Measurements from ENCODE around the gene SLIT1.

Gene SLIT1

GRCh38 chr10:97071496-97071895, 114.3 kb downstream of the SLIT1 start:
- DNase-seq (ENCODE audit: low read depth) = no peak
- no peak overlapping the region for H3K4me3 ChIP-seq (ENCODE audit: low read depth, low read length)
- TF ChIP-seq CTCF (IDR thresholded peaks at IDR 0.05; ENCODE audit: insufficient read depth, low read depth, low read length, missing control alignments) = no peak

- no peak overlapping the region for H3K4me3 ChIP-seq (ENCODE audit: low read depth, low read length)
- peak; percentile 12 for DNase-seq (ENCODE audit: low read depth)
- TF ChIP-seq CTCF (IDR thresholded peaks at IDR 0.05; ENCODE audit: insufficient read depth, low read depth, low read length, missing control alignments) = no peak
Observed at GRCh38 chr10:97069576-97070362, 116.0 kb downstream of the SLIT1 start.

GRCh38 chr10:97069026-97069425, 116.7 kb downstream of the SLIT1 start:
- no peak overlapping the region for H3K4me3 ChIP-seq (ENCODE audit: low read depth, low read length)
- no peak for DNase-seq (ENCODE audit: low read depth)
- TF ChIP-seq CTCF (IDR thresholded peaks at IDR 0.05; ENCODE audit: insufficient read depth, low read depth, low read length, missing control alignments) = no peak

- no peak overlapping the region for H3K4me3 ChIP-seq (ENCODE audit: low read depth, low read length)
- no peak for TF ChIP-seq CTCF (IDR thresholded peaks at IDR 0.05; ENCODE audit: insufficient read depth, low read depth, low read length, missing control alignments)
- DNase-seq (ENCODE audit: low read depth) = no peak
Observed at GRCh38 chr10:97067716-97068391, 117.9 kb downstream of the SLIT1 start.

GRCh38 chr10:97066877-97067555, 118.7 kb downstream of the SLIT1 start:
- no peak for TF ChIP-seq CTCF (IDR thresholded peaks at IDR 0.05; ENCODE audit: insufficient read depth, low read depth, low read length, missing control alignments)
- no peak overlapping the region for H3K4me3 ChIP-seq (ENCODE audit: low read depth, low read length)
- no peak for DNase-seq (ENCODE audit: low read depth)

GRCh38 chr10:97065686-97066660, 119.8 kb downstream of the SLIT1 start:
- no peak for TF ChIP-seq CTCF (IDR thresholded peaks at IDR 0.05; ENCODE audit: insufficient read depth, low read depth, low read length, missing control alignments)
- H3K4me3 ChIP-seq (ENCODE audit: low read depth, low read length) = no peak overlapping the region
- no peak for DNase-seq (ENCODE audit: low read depth)

Measured in GM12865 (cell line).